Right atrium auricular region (tissue), 2 donors: ENCODE data around the gene TNF. TPM values are rescaled to one million over a fixed set of nuclear protein-coding genes. Genes with fewer than 3 reads are reported as not detected.

Source experiments
- DNase-seq: peaks from one replicate; pipeline ENCODE4 v3.0.0-alpha.2; 2019; ENCODE audit warnings: low spot score
- H3K27ac ChIP-seq, 2 donors: fragments of 200-600 bp; sonication (generic); 1 replicate in 1 of 2; 2 replicates in 1 of 2; pipeline ENCODE4 v1.5.1; 2016 to 2019
- H3K27me3 ChIP-seq, 2 donors: fragments of 200-600 bp; sonication (generic); one replicate each; pipeline versions ENCODE4 v1.5.1 to v1.6.0; 2017 to 2019
- H3K36me3 ChIP-seq: fragments of 200-600 bp; sonication (generic); one replicate; pipeline ENCODE4 v1.5.1; 2016
- H3K4me1 ChIP-seq, 2 donors: fragments of 200-600 bp; sonication (generic); one replicate each; pipeline versions ENCODE4 v1.5.1 to v1.6.0; 2017 to 2019
- H3K4me3 ChIP-seq, 2 donors: fragments of 200-600 bp; sonication (generic); 1 replicate in 1 of 2; 2 replicates in 1 of 2; pipeline ENCODE4 v1.5.1; 2017 to 2019; ENCODE audit warnings: mild to moderate bottlenecking in 1 of 2, moderate library complexity in 1 of 2
- H3K9me3 ChIP-seq, 2 donors: fragments of 200-600 bp; sonication (generic); one replicate each; pipeline ENCODE4 v1.5.1; 2019
- total RNA-seq, 2 donors: library from RNA; depleted of rRNA; stranded (reverse); fragments of >200 nt; gene quantifications; one replicate each; pipeline ENCODE4 v1.1.0, GENCODE V29; 2016
- TF ChIP-seq, protein P1 (sequence below), 2 donors: fragments of 200-600 bp; sonication (generic); IDR thresholded peaks; one replicate each; pipeline ENCODE4 v1.5.1; 2019; ENCODE audit warnings: antibody characterized with exemption in 2 of 2

The TNF gene
- total RNA-seq, 2 donors from 2014 or later, result 0.51 TPM; not detected in 1

DNA sequence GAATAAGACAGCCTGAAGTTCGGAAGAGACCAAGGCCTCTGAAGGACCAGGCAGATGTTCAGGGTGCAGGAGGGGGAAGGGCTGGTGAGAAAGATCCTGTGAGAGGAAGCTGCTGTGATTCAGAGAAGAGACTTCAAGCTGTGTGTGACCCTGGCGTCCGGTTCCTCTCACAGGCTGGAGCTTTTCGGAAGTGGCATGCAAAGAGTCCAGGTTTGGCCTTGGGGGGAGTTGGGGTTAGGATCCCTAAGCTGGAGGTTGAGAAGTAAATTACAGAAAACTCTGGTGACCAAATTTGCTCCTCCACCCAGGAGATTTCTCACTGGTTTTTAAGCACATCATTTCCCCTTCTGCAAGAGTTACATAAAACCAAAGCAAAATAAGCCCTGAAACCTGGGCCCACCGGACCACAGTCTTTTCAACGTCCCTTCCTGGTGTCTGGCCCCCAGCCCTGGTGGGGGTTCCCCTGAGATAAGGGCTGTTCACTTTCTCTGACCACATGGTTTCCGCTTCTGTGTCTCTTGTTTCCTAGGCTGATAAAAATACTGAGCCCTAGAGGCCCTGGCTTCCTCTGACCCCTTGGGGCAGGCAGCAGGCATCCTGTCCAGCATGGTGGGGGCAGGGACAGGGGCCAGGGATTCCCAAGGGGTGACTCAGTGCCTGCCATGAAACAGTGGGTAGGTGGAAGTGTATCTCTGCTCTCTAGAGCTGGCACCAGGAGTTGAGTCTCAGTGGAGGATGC, 15.2 kb upstream of the TNF start:
- Histone ChIP-seq H3K27me3 (no peaks in the 10 kb centered on the region), H3K4me1 (peaks cover 0 to 39% of the 10 kb centered on the region in 2 donors), H3K9me3 (no peaks in the 10 kb centered on the region), H3K4me3 (no peak overlapping the region), H3K27ac (peak overlapping the region; percentile 53 to 54), H3K36me3 (peaks cover 36% of the 10 kb centered on the region)
- DNase-seq, result peak; percentile 74
- TF ChIP-seq, protein P1, sequence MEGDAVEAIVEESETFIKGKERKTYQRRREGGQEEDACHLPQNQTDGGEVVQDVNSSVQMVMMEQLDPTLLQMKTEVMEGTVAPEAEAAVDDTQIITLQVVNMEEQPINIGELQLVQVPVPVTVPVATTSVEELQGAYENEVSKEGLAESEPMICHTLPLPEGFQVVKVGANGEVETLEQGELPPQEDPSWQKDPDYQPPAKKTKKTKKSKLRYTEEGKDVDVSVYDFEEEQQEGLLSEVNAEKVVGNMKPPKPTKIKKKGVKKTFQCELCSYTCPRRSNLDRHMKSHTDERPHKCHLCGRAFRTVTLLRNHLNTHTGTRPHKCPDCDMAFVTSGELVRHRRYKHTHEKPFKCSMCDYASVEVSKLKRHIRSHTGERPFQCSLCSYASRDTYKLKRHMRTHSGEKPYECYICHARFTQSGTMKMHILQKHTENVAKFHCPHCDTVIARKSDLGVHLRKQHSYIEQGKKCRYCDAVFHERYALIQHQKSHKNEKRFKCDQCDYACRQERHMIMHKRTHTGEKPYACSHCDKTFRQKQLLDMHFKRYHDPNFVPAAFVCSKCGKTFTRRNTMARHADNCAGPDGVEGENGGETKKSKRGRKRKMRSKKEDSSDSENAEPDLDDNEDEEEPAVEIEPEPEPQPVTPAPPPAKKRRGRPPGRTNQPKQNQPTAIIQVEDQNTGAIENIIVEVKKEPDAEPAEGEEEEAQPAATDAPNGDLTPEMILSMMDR (IDR thresholded peaks at IDR 0.05), result no peak

DNA sequence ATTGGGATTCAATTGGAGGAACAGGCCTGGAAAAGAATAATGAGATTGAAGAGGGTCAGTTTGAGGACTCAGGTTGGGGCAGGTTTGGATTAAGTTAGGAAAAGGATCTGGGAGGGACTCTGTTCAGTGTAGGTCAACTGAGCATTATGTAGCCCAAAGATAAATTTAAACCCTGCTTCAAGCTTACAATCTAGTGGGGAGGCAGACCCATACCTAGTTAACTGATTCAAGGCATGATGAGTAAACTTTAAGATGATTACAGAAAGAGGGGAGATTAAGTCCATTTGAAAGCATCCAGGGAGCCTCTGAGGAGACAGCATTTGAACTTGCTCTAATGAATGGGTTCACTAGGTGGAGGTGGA, 14.7 kb upstream of the TNF start:
- TF ChIP-seq, protein P1 (IDR thresholded peaks at IDR 0.05), result no peak
- Histone ChIP-seq H3K36me3 (peaks cover 36% of the 10 kb centered on the region), H3K27ac (peak overlapping the region; percentile 53 to 54), H3K9me3 (no peaks in the 10 kb centered on the region), H3K4me3 (no peak overlapping the region), H3K4me1 (peaks cover 0 to 39% of the 10 kb centered on the region in 2 donors), H3K27me3 (no peaks in the 10 kb centered on the region)
- no peak for DNase-seq

DNA sequence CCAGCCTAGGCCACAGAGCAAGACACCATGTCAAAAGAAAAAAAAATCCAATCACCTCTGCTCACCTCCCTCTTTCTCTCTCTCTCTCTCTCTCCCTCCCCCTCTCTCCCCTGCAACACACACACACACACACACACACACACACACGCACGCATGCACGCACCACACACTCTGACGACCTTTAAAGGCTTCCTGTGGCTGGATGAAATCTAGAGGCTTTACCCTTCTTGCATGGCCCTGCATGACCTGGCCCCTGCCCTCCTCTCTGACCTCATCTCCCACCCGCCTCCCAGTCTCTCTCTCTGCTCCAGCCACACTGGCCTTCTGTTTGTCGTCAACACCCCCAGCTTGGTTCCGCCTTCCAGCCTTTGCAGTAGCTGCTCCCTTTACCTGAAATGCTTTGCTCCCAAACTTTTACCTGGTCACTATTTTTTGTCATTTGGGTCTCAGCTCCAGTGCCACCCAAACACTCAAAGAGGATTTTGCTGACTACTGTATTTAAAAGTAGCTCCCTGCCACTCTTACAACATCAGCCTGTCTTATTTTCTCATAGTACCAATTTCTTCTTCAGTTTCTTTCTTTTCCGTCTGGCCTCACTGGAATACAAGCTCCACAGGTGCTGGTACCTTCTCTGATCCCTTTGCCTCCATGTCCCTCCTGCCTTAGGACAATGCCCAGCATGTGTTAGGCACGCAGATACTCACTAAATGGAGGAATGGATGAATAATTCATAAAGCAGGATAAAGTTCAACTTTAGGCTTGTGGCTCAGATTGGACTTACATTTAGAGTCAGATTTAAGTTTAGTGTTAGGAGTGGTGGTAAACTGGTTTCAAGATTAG, 7.6 kb upstream of the TNF start:
- Histone ChIP-seq H3K9me3 (no peaks in the 10 kb centered on the region), H3K27ac (no peak overlapping the region), H3K4me1 (no peaks in the 10 kb centered on the region), H3K36me3 (no peaks in the 10 kb centered on the region), H3K4me3 (no peak overlapping the region), H3K27me3 (no peaks in the 10 kb centered on the region)
- DNase-seq, result no peak
- TF ChIP-seq, protein P1 (IDR thresholded peaks at IDR 0.05), result no peak

DNA sequence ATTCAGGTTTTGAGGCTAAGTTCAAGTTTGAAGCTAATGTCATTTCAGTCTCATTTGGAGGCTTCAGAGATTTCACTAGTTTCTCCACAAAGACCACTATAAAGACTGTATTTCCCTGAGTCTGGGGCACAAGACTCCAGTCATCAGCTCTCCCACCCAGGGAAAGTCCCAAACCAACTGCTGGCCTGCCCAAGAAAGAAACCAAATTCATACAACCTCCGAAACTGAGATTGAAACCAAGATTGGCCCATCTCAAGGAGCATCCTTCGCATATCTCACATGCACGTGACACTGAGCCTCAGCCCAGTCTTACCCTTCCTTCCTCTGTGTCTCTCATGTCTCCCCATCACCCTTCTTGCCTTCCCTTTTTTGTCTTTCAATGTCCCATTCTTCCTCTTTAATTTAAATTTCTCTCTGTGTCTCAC, 6.8 kb upstream of the TNF start:
- Histone ChIP-seq H3K9me3 (no peaks in the 10 kb centered on the region), H3K4me1 (no peaks in the 10 kb centered on the region), H3K27ac (no peak overlapping the region), H3K36me3 (no peaks in the 10 kb centered on the region), H3K4me3 (no peak overlapping the region), H3K27me3 (no peaks in the 10 kb centered on the region)
- DNase-seq, result no peak
- TF ChIP-seq, protein P1 (IDR thresholded peaks at IDR 0.05), result no peak

DNA sequence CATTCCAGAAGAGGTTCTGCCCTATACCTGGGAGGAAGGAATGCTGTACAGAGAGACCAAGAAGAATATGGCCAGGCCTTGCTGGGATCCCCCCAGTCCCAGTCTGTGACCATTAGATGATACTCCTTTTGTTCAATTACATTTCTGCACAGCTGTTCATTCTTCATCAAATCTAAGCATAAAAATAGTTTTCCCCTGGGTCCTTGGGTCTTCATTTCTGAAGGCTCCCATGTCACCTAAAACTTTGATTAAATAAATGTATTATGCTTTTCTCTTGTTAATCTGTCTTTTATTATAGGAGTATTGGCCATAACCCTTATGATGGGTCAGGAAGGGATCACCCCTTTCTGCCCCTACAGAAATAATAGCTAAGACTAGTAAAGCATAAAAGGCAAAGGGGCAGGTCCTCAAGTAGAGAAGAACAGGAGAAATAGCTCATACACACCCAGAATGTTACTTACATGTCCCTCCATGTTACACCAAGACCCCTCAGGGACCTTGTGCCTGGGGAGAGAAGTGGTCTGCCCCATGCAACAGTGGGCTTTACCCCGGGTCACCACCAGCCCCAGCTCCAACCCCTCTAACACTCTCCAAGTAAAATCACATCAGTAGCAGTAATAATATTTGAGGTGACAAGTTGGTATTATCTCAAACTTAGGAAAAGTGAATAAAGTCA, 5.4 kb upstream of the TNF start:
- H3K27me3 ChIP-seq, result no peaks in the 10 kb centered on the region
- H3K9me3 ChIP-seq, result no peaks in the 10 kb centered on the region

More for the DNA sequence above, 5.4 kb upstream of the TNF start:
- Histone ChIP-seq H3K27ac (no peak overlapping the region), H3K4me3 (no peak overlapping the region), H3K36me3 (no peaks in the 10 kb centered on the region), H3K4me1 (no peaks in the 10 kb centered on the region)
- TF ChIP-seq, protein P1 (IDR thresholded peaks at IDR 0.05), result no peak
- DNase-seq, result no peak
